SK-N-SH treated with all-trans-retinoic acid at 6 μM for 48 hours (cell line): ENCODE data around the gene CREBBP.

Experiments
- ATAC-seq: fragments of 200-7000 bp; cut with Tn5 transposase; 3 replicates; pipeline ENCODE4 v1.9.1; 2020; ENCODE audit warnings: mild to moderate bottlenecking, moderate library complexity
- ARNTL ChIP-seq: fragments of 450-650 bp; formaldehyde crosslinking; IDR thresholded peaks from 2 replicates; pipeline ENCODE4 v1.5.0; 2020; ENCODE audit warnings: low read depth, mild to moderate bottlenecking, moderate library complexity, borderline replicate concordance
- CREB5 ChIP-seq: fragments of 250-450 bp; sonication (Bioruptor Pico); IDR thresholded peaks from 2 replicates; pipeline ENCODE4 v1.5.1; 2020; ENCODE audit warnings: low read depth, mild to moderate bottlenecking, moderate library complexity
- CSDC2 ChIP-seq: fragments of 250-450 bp; sonication (Bioruptor Pico); IDR thresholded peaks from 2 replicates; pipeline ENCODE4 v1.5.0; 2020; ENCODE audit warnings: mild to moderate bottlenecking, moderate library complexity
- CSRNP3 ChIP-seq: fragments of 250-450 bp; sonication (Bioruptor Pico); IDR thresholded peaks from 2 replicates; pipeline ENCODE4 v1.5.1; 2021; ENCODE audit warnings: mild to moderate bottlenecking, moderate library complexity
- ESRRG ChIP-seq: fragments of 250-450 bp; sonication (Bioruptor Pico); IDR thresholded peaks from 2 replicates; pipeline ENCODE4 v1.6.1; 2021; ENCODE audit warnings: mild to moderate bottlenecking
- GLIS3 ChIP-seq: fragments of 250-450 bp; sonication (Bioruptor Pico); IDR thresholded peaks from 2 replicates; pipeline ENCODE4 v1.5.0; 2020; ENCODE audit warnings: mild to moderate bottlenecking, moderate library complexity
- OSR1 ChIP-seq: fragments of 250-450 bp; sonication (Bioruptor Pico); IDR thresholded peaks from 2 replicates; pipeline ENCODE4 v1.8.0; 2022; ENCODE audit warnings: moderate library complexity, mild to moderate bottlenecking, inconsistent platforms
- POU6F1 ChIP-seq: fragments of 250-450 bp; sonication (Bioruptor Pico); IDR thresholded peaks from 2 replicates; pipeline ENCODE4 v1.8.0; 2021; ENCODE audit warnings: low read depth, mild to moderate bottlenecking, moderate library complexity, borderline replicate concordance
- PPARA ChIP-seq: fragments of 250-450 bp; sonication (Bioruptor Pico); IDR thresholded peaks from 2 replicates; pipeline ENCODE4 v1.5.0; 2020; ENCODE audit warnings: mild to moderate bottlenecking, borderline replicate concordance
- RARB ChIP-seq: fragments of 250-450 bp; sonication (Bioruptor Pico); IDR thresholded peaks from 2 replicates; pipeline ENCODE4 v1.8.0; 2021; ENCODE audit warnings: mild to moderate bottlenecking, moderate library complexity
- TCF4 ChIP-seq: fragments of 250-450 bp; sonication (Bioruptor Pico); IDR thresholded peaks from 2 replicates; pipeline ENCODE4 v1.8.0; 2021; ENCODE audit warnings: mild to moderate bottlenecking, moderate library complexity, borderline replicate concordance
- TOX ChIP-seq: fragments of 250-450 bp; sonication (Bioruptor Pico); IDR thresholded peaks from 2 replicates; pipeline ENCODE4 v1.8.0; 2021; ENCODE audit warnings: mild to moderate bottlenecking, moderate library complexity, borderline replicate concordance
- TSHZ2 ChIP-seq: fragments of 250-450 bp; sonication (Bioruptor Pico); IDR thresholded peaks from 2 replicates; pipeline ENCODE4 v1.5.0; 2020; ENCODE audit warnings: mild to moderate bottlenecking, moderate library complexity
- ZC3H10 ChIP-seq: fragments of 250-450 bp; sonication (Bioruptor Pico); IDR thresholded peaks from 2 replicates; pipeline ENCODE4 v1.5.1; 2021; ENCODE audit warnings: mild to moderate bottlenecking, moderate library complexity
- ZFP3 ChIP-seq: fragments of 250-450 bp; sonication (Bioruptor Pico); IDR thresholded peaks from 2 replicates; pipeline ENCODE4 v1.5.0; 2020; ENCODE audit warnings: mild to moderate bottlenecking, moderate library complexity
- ZNF565 ChIP-seq: fragments of 450-650 bp; formaldehyde crosslinking; conservative IDR thresholded peaks from 2 replicates; pipeline ENCODE4 v1.5.0; 2020; ENCODE audit warnings: low read depth, mild to moderate bottlenecking, moderate library complexity
- ZNF70 ChIP-seq: fragments of 450-650 bp; formaldehyde crosslinking; IDR thresholded peaks from 2 replicates; pipeline ENCODE4 v1.5.0; 2020; ENCODE audit warnings: mild to moderate bottlenecking, moderate library complexity
- ZNF8 ChIP-seq: fragments of 450-650 bp; formaldehyde crosslinking; IDR thresholded peaks from 2 replicates; pipeline ENCODE4 v1.5.0; 2020; ENCODE audit warnings: mild to moderate bottlenecking, moderate library complexity

Gene CREBBP

GRCh38 chr16:3789375-3790099 lies 91.0 kb downstream of the CREBBP start (continued):
- no peak for TF ChIP-seq CSDC2 (CRISPR knock-in tag)

- TF ChIP-seq ARNTL (CRISPR knock-in tag), result no peak
- TF ChIP-seq TSHZ2 (CRISPR knock-in tag), result no peak
- no peak for TF ChIP-seq TOX (CRISPR knock-in tag)
- TF ChIP-seq ZNF8 (CRISPR knock-in tag), result no peak
- TF ChIP-seq CSDC2 (CRISPR knock-in tag), result no peak
- no peak for TF ChIP-seq OSR1 (CRISPR knock-in tag)
- TF ChIP-seq TCF4, result no peak
- TF ChIP-seq GLIS3 (CRISPR knock-in tag), result no peak
- TF ChIP-seq, all 23 proteins: peak for 0
- no peak for ATAC-seq
Observed at GRCh38 chr16:3788711-3789374, 91.7 kb downstream of the CREBBP start.

GRCh38 chr16:3787924-3788661 lies 92.4 kb downstream of the CREBBP start:
- ATAC-seq, result no peak
- TF ChIP-seq ZFP3 (CRISPR knock-in tag), result no peak
- no peak for TF ChIP-seq ZNF70 (CRISPR knock-in tag)
- TF ChIP-seq GLIS3 (CRISPR knock-in tag), result no peak
- no peak for TF ChIP-seq ESRRG (CRISPR knock-in tag)
- TF ChIP-seq CREB5 (CRISPR knock-in tag), result no peak
- TF ChIP-seq ZNF565, result no peak
- no peak for TF ChIP-seq TCF4
- no peak for TF ChIP-seq RARB
- TF ChIP-seq PPARA (CRISPR knock-in tag), result no peak

GRCh38 chr16:3785413-3785812 lies 95.1 kb downstream of the CREBBP start:
- TF ChIP-seq ZNF70 (CRISPR knock-in tag), result no peak
- ATAC-seq, result no peak

- TF ChIP-seq OSR1 (CRISPR knock-in tag) (no peak), TCF4 (no peak), ESRRG (CRISPR knock-in tag) (no peak), ZC3H10 (CRISPR knock-in tag) (no peak)
- no peak for ATAC-seq
Observed at GRCh38 chr16:3783516-3783915, 97.0 kb downstream of the CREBBP start.

GRCh38 chr16:3782566-3782965 lies 97.9 kb downstream of the CREBBP start:
- no peak for ATAC-seq
- TF ChIP-seq ARNTL (CRISPR knock-in tag), result no peak
- TF ChIP-seq ESRRG (CRISPR knock-in tag), result no peak
- TF ChIP-seq PPARA (CRISPR knock-in tag), result no peak
- no peak for TF ChIP-seq CSDC2 (CRISPR knock-in tag)
- no peak for TF ChIP-seq POU6F1 (CRISPR knock-in tag)
- TF ChIP-seq CSRNP3, result no peak
